WTC11 (cell line): ENCODE measurements around the gene GPR139. TPM values are rescaled to one million over a fixed set of nuclear protein-coding genes. Genes with fewer than 3 reads are reported as not detected.

Source experiments
- ATAC-seq: fragments of 200-7000 bp; cut with Tn5 transposase; 2 replicates; pipeline ENCODE4 v1.10.0; 2021; ENCODE audit warnings: mild to moderate bottlenecking, moderate library complexity
- CTCF ChIA-PET: fragments of 300-600 bp; sonication (Branson Sonifier 250); formaldehyde crosslinking; loops from one replicate; lab custom pipeline; 2021; ENCODE audit warnings: antibody characterized with exemption; lab: Charles Lee
- POLR2A ChIA-PET: fragments of 350-600 bp; sonication (Branson Sonifier 250); formaldehyde crosslinking; loops from one replicate; lab custom pipeline; 2021; ENCODE audit warnings: antibody characterized with exemption; lab: Charles Lee
- DNase-seq: peaks from one replicate; pipeline ENCODE4 v3.0.0; 2021; ENCODE audit warnings: low spot score
- H3K27ac Mint-ChIP-seq: 2 replicates; pipeline ENCODE4 v1.8.0; 2021; ENCODE audit warnings: mixed read lengths
- H3K27me3 Mint-ChIP-seq: 2 replicates; pipeline ENCODE4 v1.8.0; 2021; ENCODE audit warnings: low read depth, mild to moderate bottlenecking, moderate library complexity, mixed read lengths
- H3K36me3 Mint-ChIP-seq: 2 replicates; pipeline ENCODE4 v1.8.0; 2021; ENCODE audit warnings: mixed read lengths
- H3K4me1 Mint-ChIP-seq: 2 replicates; pipeline ENCODE4 v1.8.0; 2022; ENCODE audit warnings: mixed read lengths
- H3K4me3 Mint-ChIP-seq: 2 replicates; pipeline ENCODE4 v1.8.0; 2021; ENCODE audit warnings: mild to moderate bottlenecking, moderate library complexity, mixed read lengths
- H3K9me3 Mint-ChIP-seq: 2 replicates; pipeline ENCODE4 v1.8.0; 2021; ENCODE audit warnings: mixed read lengths
- ERG ChIP-seq: fragments of 250-450 bp; sonication (Bioruptor Pico); IDR thresholded peaks from 2 replicates; pipeline ENCODE4 v1.8.0; 2021; ENCODE audit warnings: mild to moderate bottlenecking
- HMGA2 ChIP-seq: fragments of 250-450 bp; sonication (Bioruptor Pico); IDR thresholded peaks from 2 replicates; pipeline ENCODE4 v1.4.0; 2021; ENCODE audit warnings: mild to moderate bottlenecking, moderate library complexity
- MYBL2 ChIP-seq: sonication (generic); formaldehyde crosslinking; IDR thresholded peaks from 2 replicates; pipeline ENCODE4 v1.8.1; 2023; ENCODE audit warnings: mild to moderate bottlenecking, moderate library complexity, missing genetic modification reagents
- NR2C2 ChIP-seq: sonication (generic); formaldehyde crosslinking; IDR thresholded peaks from 2 replicates; pipeline ENCODE4 v1.8.0; 2022; ENCODE audit warnings: mild to moderate bottlenecking, missing genetic modification reagents
- PREB ChIP-seq: sonication (generic); formaldehyde crosslinking; IDR thresholded peaks from 2 replicates; pipeline ENCODE4 v1.8.1; 2022; ENCODE audit warnings: mild to moderate bottlenecking, missing genetic modification reagents, moderate library complexity, borderline replicate concordance
- RELA ChIP-seq: sonication (generic); formaldehyde crosslinking; IDR thresholded peaks from 2 replicates; pipeline ENCODE4 v1.8.1; 2022; ENCODE audit warnings: missing genetic modification reagents, mild to moderate bottlenecking, borderline replicate concordance
- TCF7 ChIP-seq: sonication (generic); formaldehyde crosslinking; IDR thresholded peaks from 2 replicates; pipeline ENCODE4 v1.8.0; 2022; ENCODE audit warnings: mild to moderate bottlenecking, low read depth, missing genetic modification reagents, moderate library complexity
- TEAD1 ChIP-seq: sonication (generic); formaldehyde crosslinking; IDR thresholded peaks from 2 replicates; pipeline ENCODE4 v1.8.0; 2022; ENCODE audit warnings: mild to moderate bottlenecking, missing genetic modification reagents
- ZNF121 ChIP-seq: sonication (generic); formaldehyde crosslinking; IDR thresholded peaks from 2 replicates; pipeline ENCODE4 v1.8.0; 2023; ENCODE audit warnings: missing genetic modification reagents
- ZNF232 ChIP-seq: sonication (generic); formaldehyde crosslinking; IDR thresholded peaks from 2 replicates; pipeline ENCODE4 v1.8.0; 2022; ENCODE audit warnings: mild to moderate bottlenecking, missing genetic modification reagents
- ZNF263 ChIP-seq: sonication (generic); formaldehyde crosslinking; IDR thresholded peaks from 2 replicates; pipeline ENCODE4 v1.8.1; 2022; ENCODE audit warnings: low read depth, mild to moderate bottlenecking, moderate library complexity, missing genetic modification reagents
- ZNF423 ChIP-seq: fragments of 250-450 bp; sonication (Bioruptor Pico); IDR thresholded peaks from 2 replicates; pipeline ENCODE4 v2.1.2; 2022; ENCODE audit warnings: mild to moderate bottlenecking, moderate library complexity
- ZNF425 ChIP-seq: fragments of 250-450 bp; sonication (Bioruptor Pico); conservative IDR thresholded peaks from 2 replicates; pipeline ENCODE4 v1.9.0; 2021; ENCODE audit warnings: mild to moderate bottlenecking
- total RNA-seq: library from RNA; stranded (reverse); gene quantifications from 3 replicates; pipeline ENCODE4 v1.2.3, GENCODE V29; 2021
- TF ChIP-seq, protein P1 (sequence below): fragments of 250-450 bp; sonication (Bioruptor Pico); IDR thresholded peaks from 2 replicates; pipeline ENCODE4 v1.9.0; 2021; ENCODE audit warnings: moderate library complexity, mild to moderate bottlenecking, inconsistent platforms, borderline replicate concordance
- TF ChIP-seq, protein P2 (sequence below): sonication (generic); formaldehyde crosslinking; IDR thresholded peaks from 2 replicates; pipeline ENCODE4 v1.8.0; 2022; ENCODE audit warnings: mild to moderate bottlenecking, missing genetic modification reagents
- TF ChIP-seq, protein P3 (sequence below): fragments of 200-600 bp; IDR thresholded peaks from 2 replicates; pipeline ENCODE4 v1.8.0; 2022; ENCODE audit warnings: antibody characterized with exemption

GPR139 gene
- total RNA-seq, 1 experiment from 2014 or later = 0.48 TPM

DNA sequence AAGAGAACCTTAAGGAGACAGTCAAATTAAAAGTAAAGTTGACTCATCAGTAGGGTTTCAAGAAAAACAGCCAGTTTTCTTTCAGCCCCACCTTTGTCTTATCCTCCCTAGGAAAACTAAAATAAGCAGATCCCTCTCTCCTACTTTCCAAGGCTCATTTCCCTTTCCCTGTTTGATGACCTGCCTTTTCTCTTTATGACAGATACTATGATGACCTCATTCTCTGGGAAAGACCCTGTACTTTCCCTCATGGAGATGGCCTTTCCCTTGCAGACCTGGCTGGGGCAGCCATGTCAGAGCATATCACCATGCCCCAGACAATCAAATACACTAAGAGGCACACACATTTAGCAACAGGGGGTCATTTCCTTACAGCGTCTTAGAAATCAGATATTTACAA lies 53.6 kb downstream of the GPR139 start:
- no peak overlapping the region for H3K4me3 Mint-ChIP-seq
- no peaks in the 10 kb centered on the region for H3K9me3 Mint-ChIP-seq
- peaks cover 13% of the 10 kb centered on the region for H3K27me3 Mint-ChIP-seq
- ChIA-PET POLR2A (no interaction called here), CTCF (interaction anchor here (1.2 to 2.4 kb wide), 2 partner anchors 39 to 280 kb away, joined by 3 to 5 read pairs; no protein-coding TSS in a partner anchor)
- TF ChIP-seq ZNF263 (CRISPR knock-in tag) = no peak
- DNase-seq = no peak
- no peak for ATAC-seq
- H3K27ac Mint-ChIP-seq = no peak overlapping the region
- H3K36me3 Mint-ChIP-seq = no peaks in the 10 kb centered on the region
- peaks cover 10% of the 10 kb centered on the region for H3K4me1 Mint-ChIP-seq

- no peaks in the 10 kb centered on the region for H3K36me3 Mint-ChIP-seq
- no peaks in the 10 kb centered on the region for H3K9me3 Mint-ChIP-seq
- ATAC-seq (no peak), DNase-seq (no peak)
- POLR2A ChIA-PET = no interaction called here
- TF ChIP-seq, protein P1, sequence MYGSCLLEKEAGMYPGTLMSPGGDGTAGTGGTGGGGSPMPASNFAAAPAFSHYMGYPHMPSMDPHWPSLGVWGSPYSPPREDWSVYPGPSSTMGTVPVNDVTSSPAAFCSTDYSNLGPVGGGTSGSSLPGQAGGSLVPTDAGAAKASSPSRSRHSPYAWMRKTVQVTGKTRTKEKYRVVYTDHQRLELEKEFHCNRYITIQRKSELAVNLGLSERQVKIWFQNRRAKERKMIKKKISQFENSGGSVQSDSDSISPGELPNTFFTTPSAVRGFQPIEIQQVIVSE (CRISPR knock-in tag) = no peak
- no peak for TF ChIP-seq TEAD1
- TF ChIP-seq NR2C2 (CRISPR knock-in tag) = no peak
- TF ChIP-seq, protein P2, sequence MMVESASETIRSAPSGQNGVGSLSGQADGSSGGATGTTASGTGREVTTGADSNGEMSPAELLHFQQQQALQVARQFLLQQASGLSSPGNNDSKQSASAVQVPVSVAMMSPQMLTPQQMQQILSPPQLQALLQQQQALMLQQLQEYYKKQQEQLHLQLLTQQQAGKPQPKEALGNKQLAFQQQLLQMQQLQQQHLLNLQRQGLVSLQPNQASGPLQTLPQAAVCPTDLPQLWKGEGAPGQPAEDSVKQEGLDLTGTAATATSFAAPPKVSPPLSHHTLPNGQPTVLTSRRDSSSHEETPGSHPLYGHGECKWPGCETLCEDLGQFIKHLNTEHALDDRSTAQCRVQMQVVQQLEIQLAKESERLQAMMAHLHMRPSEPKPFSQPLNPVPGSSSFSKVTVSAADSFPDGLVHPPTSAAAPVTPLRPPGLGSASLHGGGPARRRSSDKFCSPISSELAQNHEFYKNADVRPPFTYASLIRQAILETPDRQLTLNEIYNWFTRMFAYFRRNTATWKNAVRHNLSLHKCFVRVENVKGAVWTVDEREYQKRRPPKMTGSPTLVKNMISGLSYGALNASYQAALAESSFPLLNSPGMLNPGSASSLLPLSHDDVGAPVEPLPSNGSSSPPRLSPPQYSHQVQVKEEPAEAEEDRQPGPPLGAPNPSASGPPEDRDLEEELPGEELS (CRISPR knock-in tag) = no peak
- TF ChIP-seq TCF7 (CRISPR knock-in tag) = no peak
- no peak for TF ChIP-seq ERG (CRISPR knock-in tag)
- TF ChIP-seq PREB (CRISPR knock-in tag) = no peak
- CTCF ChIA-PET = interaction anchor here (1.2 kb wide), 1 partner anchor 11 kb away, joined by 3 read pairs; no protein-coding TSS in a partner anchor
- no peak overlapping the region for H3K27ac Mint-ChIP-seq
- no peak overlapping the region for H3K4me3 Mint-ChIP-seq
- peaks cover 22% of the 10 kb centered on the region for H3K27me3 Mint-ChIP-seq
- H3K4me1 Mint-ChIP-seq = peaks cover 10% of the 10 kb centered on the region
Measured at GRCh38 chr16:20016234-20016633, 57.5 kb downstream of the GPR139 start.

GRCh38 chr16:20004931-20005330 lies 68.8 kb downstream of the GPR139 start:
- H3K4me3 Mint-ChIP-seq = no peak overlapping the region
- H3K27ac Mint-ChIP-seq = no peak overlapping the region
- peaks cover 4% of the 10 kb centered on the region; the same call in 1 of the 2 replicates for H3K4me1 Mint-ChIP-seq
- no peaks in the 10 kb centered on the region for H3K36me3 Mint-ChIP-seq
- DNase-seq (peak; percentile 23), ATAC-seq (peak; percentile 96)
- ChIA-PET POLR2A (interaction anchor here (0.5 kb wide), 1 partner anchor 95 kb away, joined by 3 read pairs; no protein-coding TSS in a partner anchor), CTCF (interaction anchor here (0.6 to 2.5 kb wide), 38 partner anchors 9 to 568 kb away, joined by 3 to 52 read pairs (median 4); no protein-coding TSS in a partner anchor)
- TF ChIP-seq, protein P3, sequence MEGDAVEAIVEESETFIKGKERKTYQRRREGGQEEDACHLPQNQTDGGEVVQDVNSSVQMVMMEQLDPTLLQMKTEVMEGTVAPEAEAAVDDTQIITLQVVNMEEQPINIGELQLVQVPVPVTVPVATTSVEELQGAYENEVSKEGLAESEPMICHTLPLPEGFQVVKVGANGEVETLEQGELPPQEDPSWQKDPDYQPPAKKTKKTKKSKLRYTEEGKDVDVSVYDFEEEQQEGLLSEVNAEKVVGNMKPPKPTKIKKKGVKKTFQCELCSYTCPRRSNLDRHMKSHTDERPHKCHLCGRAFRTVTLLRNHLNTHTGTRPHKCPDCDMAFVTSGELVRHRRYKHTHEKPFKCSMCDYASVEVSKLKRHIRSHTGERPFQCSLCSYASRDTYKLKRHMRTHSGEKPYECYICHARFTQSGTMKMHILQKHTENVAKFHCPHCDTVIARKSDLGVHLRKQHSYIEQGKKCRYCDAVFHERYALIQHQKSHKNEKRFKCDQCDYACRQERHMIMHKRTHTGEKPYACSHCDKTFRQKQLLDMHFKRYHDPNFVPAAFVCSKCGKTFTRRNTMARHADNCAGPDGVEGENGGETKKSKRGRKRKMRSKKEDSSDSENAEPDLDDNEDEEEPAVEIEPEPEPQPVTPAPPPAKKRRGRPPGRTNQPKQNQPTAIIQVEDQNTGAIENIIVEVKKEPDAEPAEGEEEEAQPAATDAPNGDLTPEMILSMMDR = peak; percentile 28; the same call in 1 of the 2 replicates
- no peak for TF ChIP-seq HMGA2 (CRISPR knock-in tag)
- H3K9me3 Mint-ChIP-seq = peaks cover 6% of the 10 kb centered on the region
- H3K27me3 Mint-ChIP-seq = no peaks in the 10 kb centered on the region

DNA sequence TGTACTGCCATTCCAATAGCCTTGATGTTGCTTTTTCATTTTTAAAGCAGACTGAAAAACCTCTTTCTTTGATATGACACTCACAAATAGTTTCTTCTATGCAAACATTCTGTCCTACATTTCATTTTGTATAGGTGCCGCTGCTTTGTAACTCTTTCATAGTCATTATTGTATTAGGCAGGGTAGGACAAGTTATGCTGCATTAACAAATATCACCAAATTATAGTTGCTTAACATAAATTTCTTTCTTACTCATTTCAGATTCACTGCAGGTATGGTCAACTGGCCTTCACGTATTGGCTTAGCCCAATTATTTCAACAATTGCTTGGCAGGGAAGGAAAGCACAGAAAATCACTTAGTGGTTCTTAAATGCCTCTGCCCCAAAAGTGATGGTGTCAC lies 70.8 kb downstream of the GPR139 start:
- H3K36me3 Mint-ChIP-seq = no peaks in the 10 kb centered on the region
- H3K27me3 Mint-ChIP-seq = no peaks in the 10 kb centered on the region
- ATAC-seq (no peak), DNase-seq (no peak)
- peaks cover 6% of the 10 kb centered on the region for H3K9me3 Mint-ChIP-seq
- H3K4me1 Mint-ChIP-seq = peaks cover 4% of the 10 kb centered on the region; the same call in 1 of the 2 replicates
- no peak overlapping the region for H3K4me3 Mint-ChIP-seq
- POLR2A ChIA-PET = no interaction called here
- CTCF ChIA-PET = interaction anchor here (0.7 kb wide), 1 partner anchor 19 kb away, joined by 4 read pairs; no protein-coding TSS in a partner anchor
- no peak overlapping the region for H3K27ac Mint-ChIP-seq
- no peak for TF ChIP-seq RELA (CRISPR knock-in tag)
- no peak for TF ChIP-seq ZNF121 (CRISPR knock-in tag)
- TF ChIP-seq ZNF425 (CRISPR knock-in tag) = no peak
- TF ChIP-seq ZNF423 = no peak
- no peak for TF ChIP-seq PREB (CRISPR knock-in tag)
- no peak for TF ChIP-seq ERG (CRISPR knock-in tag)
- no peak for TF ChIP-seq ZNF232 (CRISPR knock-in tag)
- no peak for TF ChIP-seq MYBL2
